Naive thymus-derived CD8-positive, alpha-beta T cell (primary cell): ENCODE measurements around the gene AOC2. TPM values are rescaled to one million over a fixed set of nuclear protein-coding genes. Genes with fewer than 3 reads are reported as not detected.
"Not testable (repeated sequence)": the region's sequence is repeated elsewhere in the genome, so short reads cannot be mapped to it uniquely, and the experiment has no call there.

ENCODE experiments used
- ATAC-seq, 2 donors: fragments of 150-1000 bp; cut with Tn5 transposase in 1 of 2; sonication (Bioruptor Pico), chemical (Tn5 transposase) in 1 of 2; 1 replicate in 1 of 2; 2 replicates in 1 of 2; pipeline ENCODE4 v1.10.0; 2021; ENCODE audit warnings: mild to moderate bottlenecking in 2 of 2, moderate library complexity in 2 of 2
- POLR2A ChIA-PET: fragments of 350-600 bp; sonication (Branson Sonifier 250); formaldehyde crosslinking; loops from one replicate; lab custom pipeline; 2021; ENCODE audit warnings: antibody characterized with exemption; lab: Charles Lee
- DNase-seq, 10 donors: peaks; one replicate each; pipeline versions ENCODE4 v3.0.0 to v3.0.0-alpha.2; 2020 to 2022
- H3K27ac Mint-ChIP-seq, 10 donors: one replicate each; pipeline ENCODE4 v1.8.0; 2020 to 2022; ENCODE audit warnings: mild to moderate bottlenecking in 10 of 10, mixed read lengths in 10 of 10, moderate library complexity in 4 of 10, inconsistent platforms in 1 of 10
- H3K27me3 Mint-ChIP-seq, 5 donors: one replicate each; pipeline ENCODE4 v1.8.0; 2021 to 2022; ENCODE audit warnings: mixed read lengths in 5 of 5
- H3K36me3 Mint-ChIP-seq, 3 donors: one replicate each; pipeline ENCODE4 v1.8.0; 2020 to 2022; ENCODE audit warnings: mixed read lengths in 3 of 3, mild to moderate bottlenecking in 2 of 3, inconsistent platforms in 1 of 3
- H3K4me1 Mint-ChIP-seq, 4 donors: one replicate each; pipeline ENCODE4 v1.8.0; 2021 to 2022; ENCODE audit warnings: mixed read lengths in 4 of 4
- H3K4me3 Mint-ChIP-seq, 10 donors: one replicate each; pipeline ENCODE4 v1.8.0; 2020 to 2022; ENCODE audit warnings: mild to moderate bottlenecking in 10 of 10, mixed read lengths in 10 of 10, moderate library complexity in 6 of 10, inconsistent platforms in 1 of 10
- H3K9me3 Mint-ChIP-seq, 9 donors: one replicate each; pipeline ENCODE4 v1.8.0; 2020 to 2022; ENCODE audit warnings: mixed read lengths in 9 of 9, mild to moderate bottlenecking in 3 of 9, inconsistent platforms in 1 of 9, moderate library complexity in 1 of 9
- polyA plus RNA-seq, 3 donors: library from polyadenylated mRNA; unstranded; fragments of 300-500 nt; fragmentation: Illumina TruSeq; gene quantifications; one replicate each; pipeline ENCODE4 v1.2.3, GENCODE V29; 2021
- total RNA-seq, 8 experiments: library from RNA in 2 of 8; stranded (reverse) in 2 of 8; gene quantifications; one replicate each; pipeline ENCODE4 v1.2.3 and lab custom pipeline; 2021 to 2026

AOC2 gene
- total and polyA plus RNA-seq, 5 experiments from 2014 or later, result 0.06 to 4.2 (median 0.63) TPM

DNA sequence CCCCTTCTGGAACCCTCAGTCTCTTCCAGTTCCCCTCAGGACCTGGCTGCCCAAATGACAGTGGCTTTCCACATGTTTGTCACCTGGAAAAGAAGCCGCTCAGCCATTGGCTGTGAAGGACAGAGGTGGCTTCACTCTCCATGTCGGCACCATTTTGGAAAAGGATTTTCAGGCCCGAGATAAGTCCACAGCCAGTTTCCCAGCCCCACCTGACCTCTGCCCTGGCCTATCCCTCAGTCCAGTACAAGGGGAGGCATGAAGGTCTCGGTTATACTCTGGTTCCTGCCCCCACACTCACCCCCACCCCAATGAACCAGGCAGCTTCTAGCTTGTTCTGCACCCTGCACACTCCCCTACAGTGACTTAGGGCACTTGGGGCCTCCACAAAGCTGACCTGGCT is 21.8 kb downstream of the AOC2 start:
- Mint-ChIP-seq H3K4me3 (no peak overlapping the region), H3K36me3 (peaks cover 0 to 2% (median 0%) of the 10 kb centered on the region in 3 donors), H3K4me1 (no peaks in the 10 kb centered on the region), H3K27me3 (peaks cover 5 to 15% (median 15%) of the 10 kb centered on the region in 5 donors), H3K9me3 (peaks cover 0 to 5% (median 0%) of the 10 kb centered on the region in 9 donors), H3K27ac (no peak overlapping the region)
- ATAC-seq (no peak), DNase-seq (no peak)
- POLR2A ChIA-PET, result no interaction called here

DNA sequence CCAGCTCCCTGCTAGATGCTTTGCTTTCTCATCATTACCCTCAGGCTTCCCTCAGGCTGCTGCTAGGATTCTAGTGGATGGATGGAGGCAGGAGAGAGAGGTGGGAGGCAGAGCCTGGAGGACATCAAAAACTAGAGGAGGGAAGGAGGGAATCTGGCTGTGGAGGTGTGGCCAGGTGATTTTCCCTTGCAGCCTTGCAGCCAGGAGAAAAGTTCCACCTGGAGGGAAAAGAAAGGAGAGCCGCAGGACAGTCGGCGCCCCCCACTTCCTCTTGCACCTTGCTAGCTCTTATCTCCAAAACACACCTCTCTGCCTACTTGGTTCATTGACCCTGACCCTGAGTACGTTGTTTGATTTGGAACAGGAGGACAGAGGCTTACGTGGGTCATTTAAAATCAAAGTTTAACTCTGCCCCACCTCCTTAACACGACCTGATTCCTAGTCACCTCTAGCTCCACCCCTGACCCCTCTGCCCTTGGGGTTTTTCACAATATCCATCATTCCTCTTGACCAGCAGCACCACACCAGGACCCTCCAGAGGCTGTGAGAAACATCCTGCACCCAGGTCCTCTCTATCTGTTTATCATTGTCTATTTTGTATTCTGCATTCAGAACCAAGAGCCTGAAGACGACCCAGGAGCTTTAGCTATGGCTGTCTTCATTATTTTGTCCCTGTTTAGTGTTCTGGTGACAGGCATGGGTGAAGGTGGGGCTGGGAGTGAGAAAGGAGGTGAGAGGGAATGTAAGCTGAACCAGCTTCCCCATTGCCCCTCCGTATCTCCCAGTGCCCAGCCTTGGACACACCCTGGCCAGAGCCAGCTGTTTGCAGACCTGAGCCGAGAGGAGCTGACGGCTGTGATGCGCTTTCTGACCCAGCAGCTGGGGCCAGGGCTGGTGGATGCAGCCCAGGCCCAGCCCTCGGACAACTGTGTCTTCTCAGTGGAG is 22.5 kb downstream of the AOC2 start:
- peaks cover 0 to 5% (median 0%) of the 10 kb centered on the region in 9 donors for H3K9me3 Mint-ChIP-seq
- peaks cover 0 to 4% (median 2%) of the 10 kb centered on the region in 3 donors for H3K36me3 Mint-ChIP-seq
- ATAC-seq, result no peak
- H3K4me3 Mint-ChIP-seq, result no peak overlapping the region
- POLR2A ChIA-PET, result no interaction called here
- H3K27ac Mint-ChIP-seq, result peak overlapping the region in 1 of 10 donors; percentile 43
- peaks cover 9 to 22% (median 15%) of the 10 kb centered on the region in 5 donors for H3K27me3 Mint-ChIP-seq
- no peak for DNase-seq
- H3K4me1 Mint-ChIP-seq, result no peaks in the 10 kb centered on the region

DNA sequence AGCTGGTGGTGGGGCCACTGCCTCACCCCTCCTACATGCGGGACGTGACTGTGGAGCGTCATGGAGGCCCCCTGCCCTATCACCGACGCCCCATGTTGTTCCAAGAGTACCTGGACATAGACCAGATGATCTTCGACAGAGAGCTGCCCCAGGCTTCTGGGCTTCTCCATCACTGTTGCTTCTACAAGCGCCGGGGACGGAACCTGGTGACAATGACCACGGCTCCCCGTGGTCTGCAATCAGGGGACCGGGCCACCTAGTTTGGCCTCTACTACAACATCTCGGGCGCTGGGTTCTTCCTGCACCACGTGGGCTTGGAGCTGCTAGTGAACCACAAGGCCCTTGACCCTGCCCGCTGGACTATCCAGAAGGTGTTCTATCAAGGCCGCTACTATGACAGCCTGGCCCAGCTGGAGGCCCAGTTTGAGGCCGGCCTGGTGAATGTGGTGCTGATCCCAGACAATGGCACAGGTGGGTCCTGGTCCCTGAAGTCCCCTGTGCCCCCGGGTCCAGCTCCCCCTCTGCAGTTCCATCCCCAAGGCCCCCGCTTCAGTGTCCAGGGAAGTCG is 23.4 kb downstream of the AOC2 start:
- H3K9me3 Mint-ChIP-seq, H3K36me3 Mint-ChIP-seq, DNase-seq, H3K27ac Mint-ChIP-seq, POLR2A ChIA-PET, H3K4me1 Mint-ChIP-seq, ATAC-seq, H3K4me3 Mint-ChIP-seq: not testable (repeated sequence)
- peaks cover 13 to 23% (median 15%) of the 10 kb centered on the region in 5 donors for H3K27me3 Mint-ChIP-seq

DNA sequence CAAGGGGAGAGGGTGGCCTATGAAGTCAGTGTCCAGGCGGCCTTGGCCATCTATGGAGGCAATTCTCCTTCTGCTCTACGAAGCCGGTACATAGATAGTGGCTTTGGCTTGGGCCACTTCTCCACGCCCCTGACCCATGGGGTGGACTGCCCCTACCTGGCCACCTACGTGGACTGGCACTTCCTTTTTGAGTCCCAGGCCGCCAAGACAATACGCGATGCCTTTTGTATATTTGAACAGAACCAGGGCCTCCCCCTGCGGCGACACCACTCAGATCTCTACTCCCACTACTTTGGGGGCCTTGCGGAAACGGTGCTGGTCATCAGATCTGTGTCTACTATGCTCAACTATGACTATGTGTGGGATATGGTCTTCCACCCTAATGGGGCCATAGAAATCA is 24.0 kb downstream of the AOC2 start:
- H3K4me1 Mint-ChIP-seq, result no peaks in the 10 kb centered on the region
- peaks cover 0 to 5% (median 0%) of the 10 kb centered on the region in 9 donors for H3K9me3 Mint-ChIP-seq
- peaks cover 13 to 24% (median 19%) of the 10 kb centered on the region in 5 donors for H3K27me3 Mint-ChIP-seq
- peaks cover 0 to 4% (median 2%) of the 10 kb centered on the region in 3 donors for H3K36me3 Mint-ChIP-seq
- ATAC-seq, result no peak
- POLR2A ChIA-PET, result no interaction called here
- no peak for DNase-seq
- no peak overlapping the region for H3K27ac Mint-ChIP-seq
- H3K4me3 Mint-ChIP-seq, result no peak overlapping the region

DNA sequence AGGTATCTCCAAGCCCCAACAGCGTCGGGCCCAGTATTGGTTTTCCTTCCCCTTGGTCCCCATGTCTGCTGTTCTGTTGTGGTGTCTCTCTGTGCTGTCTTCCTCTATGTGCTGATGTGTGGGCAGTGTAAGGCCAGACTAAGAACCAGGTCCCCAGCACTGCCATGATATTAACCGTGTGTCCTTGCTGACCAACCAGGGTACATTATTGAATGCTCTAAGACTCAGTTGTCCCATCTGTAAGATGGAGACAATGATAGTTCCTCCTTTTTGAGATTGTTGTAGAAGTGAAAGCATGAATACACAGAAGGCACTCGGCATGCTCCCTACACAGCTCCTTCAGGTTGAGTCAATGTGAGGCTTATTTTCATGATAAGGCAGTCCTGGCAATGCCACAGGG is 27.3 kb downstream of the AOC2 start:
- no peak for DNase-seq
- POLR2A ChIA-PET, result no interaction called here
- H3K36me3 Mint-ChIP-seq, result peaks cover 0 to 4% (median 2%) of the 10 kb centered on the region in 3 donors
- peaks cover 0 to 5% (median 0%) of the 10 kb centered on the region in 9 donors for H3K9me3 Mint-ChIP-seq
- no peak overlapping the region for H3K4me3 Mint-ChIP-seq
- H3K27ac Mint-ChIP-seq, result no peak overlapping the region
- no peaks in the 10 kb centered on the region for H3K4me1 Mint-ChIP-seq
- H3K27me3 Mint-ChIP-seq, result peaks cover 6 to 17% (median 14%) of the 10 kb centered on the region in 5 donors
- ATAC-seq, result no peak

DNA sequence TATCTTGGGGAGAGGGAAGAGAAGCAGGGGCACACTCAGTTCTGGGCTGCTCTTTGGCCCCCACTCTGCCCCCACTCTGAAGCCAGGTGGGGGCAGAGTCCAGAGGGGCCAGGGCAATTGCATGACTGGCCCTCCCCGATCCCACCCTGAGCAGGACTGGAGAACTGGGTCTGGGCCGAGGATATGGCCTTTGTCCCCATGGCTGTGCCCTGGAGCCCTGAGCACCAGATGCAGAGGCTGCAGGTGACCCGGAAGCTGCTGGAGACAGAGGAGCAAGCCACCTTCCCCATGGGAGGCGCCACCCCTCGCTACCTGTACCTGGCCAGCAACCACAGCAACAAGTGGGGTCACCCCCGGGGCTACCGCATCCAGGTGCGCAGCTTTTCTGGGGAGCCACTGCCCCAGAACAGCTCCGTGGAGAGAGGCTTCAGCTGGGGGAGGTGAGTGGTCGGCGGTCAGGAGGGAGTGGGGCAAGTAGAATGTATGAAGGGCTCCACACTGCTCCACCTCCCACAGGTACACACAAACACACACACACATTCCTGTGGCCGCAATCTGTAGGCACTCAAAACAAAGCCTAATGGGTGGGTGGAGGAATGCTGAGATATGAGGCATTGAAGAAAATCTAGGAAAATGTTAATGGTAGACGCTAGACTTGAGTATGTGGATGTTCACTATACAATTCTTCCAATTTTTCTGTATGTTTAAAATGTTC is 28.0 kb downstream of the AOC2 start:
- POLR2A ChIA-PET, result no interaction called here
- DNase-seq, result no peak
- Mint-ChIP-seq H3K9me3 (peaks cover 0 to 5% (median 0%) of the 10 kb centered on the region in 9 donors), H3K4me3 (no peak overlapping the region), H3K27me3 (peaks cover 6 to 19% (median 15%) of the 10 kb centered on the region in 5 donors), H3K27ac (no peak overlapping the region), H3K36me3 (peaks cover 0 to 4% (median 2%) of the 10 kb centered on the region in 3 donors), H3K4me1 (no peaks in the 10 kb centered on the region)
- ATAC-seq, result no peak

DNA sequence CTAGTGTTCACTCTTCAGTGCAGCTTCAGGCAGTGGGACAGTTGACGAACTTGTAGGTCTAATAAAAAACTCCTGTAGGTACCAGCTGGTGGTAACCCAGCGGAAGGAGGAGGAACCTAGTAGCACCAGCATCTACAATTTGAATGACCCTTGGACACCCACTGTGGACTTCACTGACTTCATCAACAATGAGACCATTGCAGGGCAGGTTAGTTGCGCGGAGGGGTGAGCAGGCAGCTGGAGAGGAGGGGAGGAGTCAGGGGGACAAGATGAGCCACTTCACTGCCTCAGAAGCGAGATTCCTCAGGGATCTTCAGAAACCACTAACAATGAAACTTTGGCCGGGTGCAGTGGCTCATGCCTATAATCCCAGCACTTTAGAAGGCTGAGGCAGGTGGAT is 28.9 kb downstream of the AOC2 start:
- Mint-ChIP-seq H3K36me3 (peaks cover 0 to 4% (median 2%) of the 10 kb centered on the region in 3 donors), H3K27ac (no peak overlapping the region), H3K9me3 (peaks cover 0 to 5% (median 0%) of the 10 kb centered on the region in 9 donors), H3K4me3 (no peak overlapping the region), H3K4me1 (no peaks in the 10 kb centered on the region), H3K27me3 (peaks cover 6 to 25% (median 19%) of the 10 kb centered on the region in 5 donors)
- DNase-seq (no peak), ATAC-seq (no peak)
- POLR2A ChIA-PET, result no interaction called here

DNA sequence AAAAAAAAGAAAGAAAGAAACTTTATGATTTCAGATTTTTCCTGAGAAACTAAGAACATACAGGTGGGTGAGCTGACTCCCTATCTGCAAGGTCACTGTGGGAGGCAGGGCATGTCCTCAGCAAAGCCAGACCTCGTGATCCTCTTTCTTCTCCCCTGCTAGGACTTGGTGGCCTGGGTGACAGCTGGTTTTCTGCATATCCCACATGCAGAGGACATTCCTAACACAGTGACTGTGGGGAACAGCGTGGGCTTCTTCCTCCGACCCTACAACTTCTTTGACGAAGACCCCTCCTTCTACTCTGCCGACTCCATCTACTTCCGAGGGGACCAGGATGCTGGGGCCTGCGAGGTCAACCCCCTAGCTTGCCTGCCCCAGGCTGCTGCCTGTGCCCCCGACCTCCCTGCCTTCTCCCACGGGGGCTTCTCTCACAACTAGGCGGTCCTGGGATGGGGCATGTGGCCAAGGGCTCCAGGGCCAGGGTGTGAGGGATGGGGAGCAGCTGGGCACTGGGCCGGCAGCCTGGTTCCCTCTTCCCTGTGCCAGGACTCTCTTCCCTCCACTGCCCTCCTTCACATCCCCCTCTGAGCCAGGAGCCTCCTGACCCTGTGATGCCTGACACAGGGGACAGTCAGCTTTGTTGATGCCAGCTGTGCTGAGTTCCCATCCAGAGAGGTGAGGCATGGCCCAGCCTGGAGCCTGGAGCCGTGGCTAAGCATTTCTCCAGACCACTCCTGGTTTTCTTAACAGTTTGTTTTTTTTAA is 29.7 kb downstream of the AOC2 start:
- ATAC-seq, POLR2A ChIA-PET, DNase-seq, H3K36me3 Mint-ChIP-seq, H3K4me3 Mint-ChIP-seq, H3K9me3 Mint-ChIP-seq, H3K4me1 Mint-ChIP-seq, H3K27ac Mint-ChIP-seq: not testable (repeated sequence)
- peaks cover 9 to 28% (median 18%) of the 10 kb centered on the region in 5 donors for H3K27me3 Mint-ChIP-seq

DNA sequence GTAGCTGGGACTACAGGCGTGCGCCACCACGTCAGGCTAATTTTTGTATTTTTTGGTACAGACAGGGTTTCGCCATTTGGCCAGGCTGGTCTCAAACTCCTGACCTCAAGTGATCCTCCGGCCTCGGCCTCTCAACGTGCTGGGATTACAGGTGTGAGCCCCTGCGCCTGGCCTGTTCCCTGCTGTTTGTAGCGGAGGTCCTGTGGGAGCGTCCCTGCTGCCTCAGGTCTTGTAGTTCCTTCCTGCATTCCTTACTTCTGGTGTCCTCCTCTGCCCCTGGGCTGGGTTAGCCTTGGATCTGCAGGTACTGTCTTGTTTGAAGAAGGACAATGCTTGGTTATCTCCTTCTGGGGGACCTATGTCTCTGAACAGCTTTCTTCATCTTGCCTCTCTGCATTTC is 32.7 kb downstream of the AOC2 start:
- no peaks in the 10 kb centered on the region for H3K9me3 Mint-ChIP-seq
- no peak for ATAC-seq
- no peak overlapping the region for H3K27ac Mint-ChIP-seq
- H3K36me3 Mint-ChIP-seq, result no peaks in the 10 kb centered on the region
- POLR2A ChIA-PET, result no interaction called here
- H3K4me3 Mint-ChIP-seq, result no peak overlapping the region
- no peak for DNase-seq
- H3K4me1 Mint-ChIP-seq, result no peaks in the 10 kb centered on the region
- peaks cover 7 to 22% (median 15%) of the 10 kb centered on the region in 5 donors for H3K27me3 Mint-ChIP-seq

DNA sequence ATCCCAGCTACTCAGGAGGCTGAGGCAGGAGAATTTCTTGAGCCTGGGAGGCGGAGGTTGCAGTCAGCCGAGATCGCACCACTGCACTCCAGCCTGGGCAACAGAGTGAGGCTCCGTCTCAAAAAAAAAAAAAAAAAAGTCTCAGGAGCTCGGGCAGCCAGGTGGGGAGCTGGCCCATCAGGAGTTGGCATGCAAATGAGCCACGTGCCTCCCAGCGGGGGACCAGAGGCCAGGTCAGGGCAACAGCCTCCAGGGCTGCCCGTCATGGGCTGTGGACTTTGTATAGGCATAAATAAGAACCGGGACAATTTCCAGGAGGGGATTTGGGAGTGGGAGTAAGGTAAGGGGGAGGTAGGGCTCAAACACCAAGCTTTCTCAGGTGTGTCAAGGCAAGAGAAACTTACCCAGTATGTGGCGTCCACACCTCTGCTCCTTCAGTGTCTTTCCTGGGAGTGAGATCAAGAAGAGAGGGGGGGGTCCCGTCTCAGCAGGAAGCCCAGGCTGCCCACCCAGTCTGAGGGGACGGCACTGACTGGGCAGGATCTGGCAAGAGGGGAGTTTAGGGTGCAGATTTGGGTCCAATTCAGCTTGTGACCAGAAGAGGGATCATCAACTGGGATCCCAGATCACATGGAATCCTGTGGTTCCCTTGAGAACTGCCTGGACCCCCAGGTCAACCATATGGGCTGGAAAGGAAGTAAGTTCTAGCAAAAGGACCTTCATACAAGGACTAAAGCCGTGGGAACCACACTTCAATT is 33.9 kb downstream of the AOC2 start:
- POLR2A ChIA-PET, result no interaction called here
- H3K27me3 Mint-ChIP-seq, result peaks cover 3 to 18% (median 11%) of the 10 kb centered on the region in 5 donors
- DNase-seq (no peak), ATAC-seq (no peak)
- H3K4me3 Mint-ChIP-seq, result no peak overlapping the region
- H3K27ac Mint-ChIP-seq, result no peak overlapping the region
- H3K4me1 Mint-ChIP-seq, result no peaks in the 10 kb centered on the region
- no peaks in the 10 kb centered on the region for H3K36me3 Mint-ChIP-seq
- H3K9me3 Mint-ChIP-seq, result no peaks in the 10 kb centered on the region

DNA sequence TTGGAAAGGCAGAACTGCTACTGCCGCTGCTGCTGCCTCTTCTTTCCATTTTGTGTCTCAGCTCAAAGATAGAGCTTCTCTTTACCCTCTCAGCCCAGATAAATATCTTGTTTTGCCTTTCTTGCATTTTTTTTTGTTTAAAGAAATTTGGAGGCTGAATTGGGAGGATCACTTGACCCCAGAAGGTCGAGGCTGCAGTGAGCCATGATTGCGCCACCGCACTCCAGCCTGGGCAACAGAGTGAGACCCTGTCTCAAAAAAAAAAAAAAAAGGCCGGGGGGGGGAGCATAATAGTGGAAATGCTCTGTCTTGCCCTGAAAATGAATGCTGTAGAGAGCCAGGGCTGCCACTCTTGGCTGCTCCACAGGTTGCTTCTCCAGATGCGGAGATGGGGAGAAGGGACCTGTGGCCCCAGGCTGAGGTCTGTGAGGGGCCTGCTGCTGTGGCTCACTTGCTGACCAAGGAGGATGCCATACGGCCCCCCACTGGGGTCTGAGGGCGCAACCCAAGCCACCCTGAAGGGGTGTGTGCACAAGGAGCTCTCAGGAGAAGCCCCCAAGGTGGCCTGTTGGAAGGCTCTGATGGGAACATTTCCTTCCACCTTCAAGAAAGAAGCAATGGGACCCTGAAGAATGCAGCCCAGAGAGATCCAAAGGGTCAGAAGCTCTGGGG is 34.7 kb downstream of the AOC2 start:
- H3K36me3 Mint-ChIP-seq, result no peaks in the 10 kb centered on the region
- peaks cover 3 to 18% (median 11%) of the 10 kb centered on the region in 5 donors for H3K27me3 Mint-ChIP-seq
- no peak overlapping the region for H3K4me3 Mint-ChIP-seq
- no peaks in the 10 kb centered on the region for H3K4me1 Mint-ChIP-seq
- no peak overlapping the region for H3K27ac Mint-ChIP-seq
- POLR2A ChIA-PET, result no interaction called here
- DNase-seq (no peak), ATAC-seq (no peak)
- no peaks in the 10 kb centered on the region for H3K9me3 Mint-ChIP-seq
